ENCODE results near the gene GAL3ST1. TPM values are rescaled to one million over a fixed set of nuclear protein-coding genes. Genes with fewer than 3 reads are reported as not detected.
"Not testable (repeated sequence)": the region's sequence is repeated elsewhere in the genome, so short reads cannot be mapped to it uniquely, and the experiment has no call there.

Gene GAL3ST1
- total RNA-seq, 1 donor from 2014 or later, result 23.7 TPM

DNA sequence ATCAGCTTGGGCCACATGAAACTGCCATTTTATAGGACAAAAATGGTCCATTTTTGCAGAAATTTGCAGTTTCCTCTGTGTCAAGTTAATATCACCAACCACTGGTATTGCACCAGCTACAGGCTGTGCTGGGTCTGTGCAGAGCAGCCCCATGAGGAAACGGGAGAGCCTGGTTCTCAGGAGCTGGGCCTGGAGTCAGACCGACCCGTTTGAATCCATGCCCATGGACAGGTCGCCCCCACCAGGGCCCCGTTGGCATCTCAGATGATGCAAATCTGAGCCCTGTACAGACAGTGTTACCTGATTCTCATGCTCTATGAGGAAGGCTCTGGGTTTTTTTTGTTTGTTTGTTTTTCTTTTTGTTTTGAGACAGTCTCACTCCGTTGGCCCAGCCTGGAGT, 18.1 kb downstream of the GAL3ST1 start:
- Mint-ChIP-seq H3K27ac (no peak overlapping the region), H3K27me3 (no peaks in the 10 kb centered on the region), H3K4me3 (ENCODE audit: low read depth) (no peak overlapping the region), H3K4me1 (ENCODE audit: low read depth) (peaks cover 11% of the 10 kb centered on the region), H3K9me3 (ENCODE audit: low read depth) (no peaks in the 10 kb centered on the region), H3K36me3 (ENCODE audit: insufficient read depth) (peaks cover 13% of the 10 kb centered on the region)
- no peak for DNase-seq (ENCODE audit: low spot score, unreplicated experiment)
- TF ChIP-seq, protein P1, sequence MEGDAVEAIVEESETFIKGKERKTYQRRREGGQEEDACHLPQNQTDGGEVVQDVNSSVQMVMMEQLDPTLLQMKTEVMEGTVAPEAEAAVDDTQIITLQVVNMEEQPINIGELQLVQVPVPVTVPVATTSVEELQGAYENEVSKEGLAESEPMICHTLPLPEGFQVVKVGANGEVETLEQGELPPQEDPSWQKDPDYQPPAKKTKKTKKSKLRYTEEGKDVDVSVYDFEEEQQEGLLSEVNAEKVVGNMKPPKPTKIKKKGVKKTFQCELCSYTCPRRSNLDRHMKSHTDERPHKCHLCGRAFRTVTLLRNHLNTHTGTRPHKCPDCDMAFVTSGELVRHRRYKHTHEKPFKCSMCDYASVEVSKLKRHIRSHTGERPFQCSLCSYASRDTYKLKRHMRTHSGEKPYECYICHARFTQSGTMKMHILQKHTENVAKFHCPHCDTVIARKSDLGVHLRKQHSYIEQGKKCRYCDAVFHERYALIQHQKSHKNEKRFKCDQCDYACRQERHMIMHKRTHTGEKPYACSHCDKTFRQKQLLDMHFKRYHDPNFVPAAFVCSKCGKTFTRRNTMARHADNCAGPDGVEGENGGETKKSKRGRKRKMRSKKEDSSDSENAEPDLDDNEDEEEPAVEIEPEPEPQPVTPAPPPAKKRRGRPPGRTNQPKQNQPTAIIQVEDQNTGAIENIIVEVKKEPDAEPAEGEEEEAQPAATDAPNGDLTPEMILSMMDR (IDR thresholded peaks at IDR 0.05; ENCODE audit: unreplicated experiment), result no peak

DNA sequence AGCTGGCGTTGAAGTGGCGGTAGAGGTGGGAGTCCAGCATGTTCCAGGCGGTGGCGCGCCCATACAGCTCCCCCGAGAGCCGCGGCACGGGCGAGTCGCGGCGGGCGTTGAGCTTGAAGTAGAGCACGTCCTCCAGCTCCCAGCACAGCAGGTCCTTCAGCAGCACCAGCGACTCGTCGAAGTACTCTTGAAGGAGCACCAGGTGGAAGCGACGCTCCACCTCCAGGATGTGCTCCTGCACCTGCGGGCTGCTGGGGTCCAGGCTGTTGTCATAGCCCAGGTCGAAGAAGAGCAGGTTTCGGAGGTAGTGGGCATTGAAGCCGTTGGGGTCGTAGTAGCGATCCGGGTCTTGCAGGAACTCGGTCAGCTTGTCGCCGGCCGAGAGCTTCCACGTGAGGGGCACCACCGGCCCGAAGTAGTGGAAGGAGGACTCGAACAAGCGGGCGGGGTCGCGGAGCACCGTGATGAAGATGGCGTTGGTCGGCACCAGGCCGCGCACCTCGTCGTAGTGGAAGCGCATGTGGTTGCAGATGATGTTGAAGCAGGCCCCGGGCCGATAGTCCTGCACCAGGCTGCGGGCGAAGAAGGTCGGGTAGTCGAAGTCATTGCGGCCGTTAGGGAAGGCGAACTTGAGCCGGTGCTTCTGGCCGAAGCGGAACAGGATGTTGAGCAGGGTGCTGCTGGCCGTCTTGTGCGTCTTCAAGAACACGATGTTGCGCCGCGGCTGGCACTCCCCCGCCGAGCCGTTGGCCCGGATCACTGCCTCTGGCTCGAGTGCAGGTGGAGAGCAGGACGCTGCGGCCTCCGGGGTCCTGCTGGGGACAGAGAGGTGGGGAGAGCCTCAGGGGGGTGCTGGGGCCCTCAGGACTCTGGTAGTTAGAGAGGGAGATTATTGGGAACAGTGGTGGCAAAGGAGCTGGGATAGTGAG, 18.9 kb downstream of the GAL3ST1 start:
- TF ChIP-seq, protein P1 (IDR thresholded peaks at IDR 0.05; ENCODE audit: unreplicated experiment), result no peak
- H3K4me1 Mint-ChIP-seq (ENCODE audit: low read depth), result peaks cover 9% of the 10 kb centered on the region
- no peak overlapping the region for H3K4me3 Mint-ChIP-seq (ENCODE audit: low read depth)
- no peak overlapping the region for H3K27ac Mint-ChIP-seq
- no peaks in the 10 kb centered on the region for H3K9me3 Mint-ChIP-seq (ENCODE audit: low read depth)
- peaks cover 13% of the 10 kb centered on the region for H3K36me3 Mint-ChIP-seq (ENCODE audit: insufficient read depth)
- no peak for DNase-seq (ENCODE audit: low spot score, unreplicated experiment)
- no peaks in the 10 kb centered on the region for H3K27me3 Mint-ChIP-seq

DNA sequence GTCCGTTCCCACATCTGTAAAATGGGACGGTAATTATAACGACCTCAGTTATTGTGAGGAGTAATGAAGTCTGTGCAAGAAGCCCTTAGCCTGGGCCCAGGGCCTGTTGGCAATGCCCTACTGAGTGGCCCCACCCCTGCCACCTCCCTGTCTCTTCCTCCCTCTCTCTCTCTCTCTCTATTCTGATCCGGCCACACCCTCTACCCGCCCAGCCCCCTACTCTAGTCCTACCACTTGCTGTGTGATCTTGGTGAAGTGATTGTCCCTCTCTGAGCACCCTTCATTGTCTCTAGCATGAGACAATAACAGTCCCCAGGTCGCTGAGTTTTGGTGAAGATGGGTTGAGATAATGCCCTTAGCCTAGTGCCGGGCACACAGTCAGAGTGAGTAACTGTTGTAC, 20.5 kb downstream of the GAL3ST1 start:
- TF ChIP-seq, protein P1 (IDR thresholded peaks at IDR 0.05; ENCODE audit: unreplicated experiment), result no peak
- H3K4me3 Mint-ChIP-seq (ENCODE audit: low read depth), result no peak overlapping the region
- peaks cover 13% of the 10 kb centered on the region for H3K36me3 Mint-ChIP-seq (ENCODE audit: insufficient read depth)
- no peaks in the 10 kb centered on the region for H3K27me3 Mint-ChIP-seq
- DNase-seq (ENCODE audit: low spot score, unreplicated experiment), result no peak
- H3K9me3 Mint-ChIP-seq (ENCODE audit: low read depth), result no peaks in the 10 kb centered on the region
- no peak overlapping the region for H3K27ac Mint-ChIP-seq
- H3K4me1 Mint-ChIP-seq (ENCODE audit: low read depth), result no peaks in the 10 kb centered on the region

DNA sequence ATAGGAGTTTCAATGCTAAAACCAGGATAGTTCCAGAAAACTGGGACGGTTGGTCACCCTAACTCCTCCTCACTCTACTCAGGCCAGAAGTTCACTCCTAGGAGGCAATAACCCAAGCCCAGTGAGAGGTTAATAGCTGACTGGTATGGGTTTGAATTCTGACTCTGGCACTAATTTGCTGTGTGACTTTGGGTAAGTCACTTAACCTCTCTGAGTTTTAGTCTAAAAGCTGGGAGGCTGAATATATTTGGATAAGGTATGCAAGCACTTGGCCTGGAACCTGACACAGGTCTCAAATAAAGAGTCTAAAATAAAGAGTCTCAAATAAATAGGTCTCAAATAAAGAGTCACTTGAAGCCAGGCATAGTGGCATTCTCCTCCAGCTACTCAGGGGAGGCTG, 21.7 kb downstream of the GAL3ST1 start:
- Mint-ChIP-seq H3K27me3 (peaks cover 3% of the 10 kb centered on the region), H3K36me3 (ENCODE audit: insufficient read depth) (peaks cover 13% of the 10 kb centered on the region), H3K4me1 (ENCODE audit: low read depth) (no peaks in the 10 kb centered on the region), H3K4me3 (ENCODE audit: low read depth) (no peak overlapping the region), H3K9me3 (ENCODE audit: low read depth) (no peaks in the 10 kb centered on the region), H3K27ac (no peak overlapping the region)
- TF ChIP-seq, protein P1 (IDR thresholded peaks at IDR 0.05; ENCODE audit: unreplicated experiment), result no peak
- no peak for DNase-seq (ENCODE audit: low spot score, unreplicated experiment)

DNA sequence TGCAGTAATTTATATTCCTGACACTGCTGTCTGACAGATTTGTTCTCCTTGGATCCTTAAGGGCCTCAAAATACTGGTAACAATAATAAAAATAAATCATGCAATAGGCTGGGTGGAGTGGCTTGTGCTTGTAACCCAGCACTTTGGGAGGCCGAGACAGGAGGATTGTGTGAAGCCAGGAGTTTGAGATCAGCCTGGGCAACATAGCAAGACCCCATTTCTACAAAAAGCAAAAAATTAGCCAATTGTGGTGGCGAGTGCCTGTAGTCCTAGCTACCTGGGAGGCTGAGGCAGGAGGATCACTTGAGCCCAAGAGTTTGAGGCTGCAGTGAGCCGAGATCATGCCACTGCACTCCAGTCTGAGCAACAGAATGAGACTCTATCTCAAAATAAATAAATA, 22.7 kb downstream of the GAL3ST1 start:
- not testable (repeated sequence) for H3K27ac Mint-ChIP-seq; H3K27me3 Mint-ChIP-seq; H3K4me3 Mint-ChIP-seq (ENCODE audit: low read depth); H3K9me3 Mint-ChIP-seq (ENCODE audit: low read depth); H3K4me1 Mint-ChIP-seq (ENCODE audit: low read depth); DNase-seq (ENCODE audit: low spot score, unreplicated experiment)
- H3K36me3 Mint-ChIP-seq (ENCODE audit: insufficient read depth), result peaks cover 13% of the 10 kb centered on the region

DNA sequence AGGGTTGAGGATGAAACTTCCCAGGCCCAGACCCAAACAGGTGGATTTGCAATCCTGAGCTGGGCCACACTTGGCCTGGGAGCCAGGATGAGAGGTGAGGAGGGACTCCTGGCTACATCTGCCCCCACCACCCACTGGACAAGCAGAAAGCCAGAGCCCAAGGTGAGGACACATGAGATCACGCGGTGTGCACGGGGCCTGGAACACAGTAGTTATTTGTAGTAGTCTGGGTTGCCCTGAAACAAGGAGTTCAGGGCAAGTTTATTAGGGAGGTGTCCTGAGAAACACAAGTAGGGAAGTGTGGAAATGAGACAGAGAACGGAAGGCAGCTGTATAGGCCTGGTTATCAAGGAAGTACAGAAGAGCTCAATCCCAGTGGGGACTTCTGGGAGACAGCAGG, 27.3 kb downstream of the GAL3ST1 start:
- Mint-ChIP-seq H3K27me3 (peaks cover 20% of the 10 kb centered on the region), H3K36me3 (ENCODE audit: insufficient read depth) (no peaks in the 10 kb centered on the region), H3K27ac (peak overlapping the region; percentile 27), H3K4me1 (ENCODE audit: low read depth) (peaks cover 3% of the 10 kb centered on the region), H3K9me3 (ENCODE audit: low read depth) (no peaks in the 10 kb centered on the region), H3K4me3 (ENCODE audit: low read depth) (no peak overlapping the region)
- TF ChIP-seq, protein P1 (IDR thresholded peaks at IDR 0.05; ENCODE audit: unreplicated experiment), result no peak
- no peak for DNase-seq (ENCODE audit: low spot score, unreplicated experiment)
